Measurements from ENCODE around the gene CCDC91.

GRCh38 chr12:28331130-28331529 is 140.9 kb downstream of the CCDC91 start:
- TF ChIP-seq CTCF (conservative IDR thresholded peaks at IDR 0.05; ENCODE audit: low read depth, low read length) (no peak), MXI1 (IDR thresholded peaks at IDR 0.05; ENCODE audit: borderline replicate concordance, low read depth, low read length) (no peak), RAD21 (IDR thresholded peaks at IDR 0.05; ENCODE audit: low read length) (no peak), NFE2L2 (IDR thresholded peaks at IDR 0.05; ENCODE audit: low read depth, low read length) (no peak), POLR2A (IDR thresholded peaks at IDR 0.05; ENCODE audit: low read depth, low read length) (no peak), FOS (IDR thresholded peaks at IDR 0.05; ENCODE audit: low read depth, low read length) (no peak), MAFK (IDR thresholded peaks at IDR 0.05; ENCODE audit: low read depth, low read length) (no peak), CEBPB (IDR thresholded peaks at IDR 0.05; ENCODE audit: low read depth, low read length) (no peak), USF2 (IDR thresholded peaks at IDR 0.05; ENCODE audit: low read depth, low read length) (no peak), ELK1 (IDR thresholded peaks at IDR 0.05; ENCODE audit: borderline replicate concordance, low read depth, low read length) (no peak), RFX5 (IDR thresholded peaks at IDR 0.05; ENCODE audit: low read depth, low read length) (no peak)

Measured in IMR-90 (cell line).